ENCODE measurements around the gene WBP2NL.
A peak's percentile ranks its signal among the peaks of the same experiment; 100 is the strongest.

Gene WBP2NL

GRCh38 chr22:41970601-41971000 lies 28.0 kb upstream of the WBP2NL start:
- H3K9me3 ChIP-seq (ENCODE audit: insufficient read depth, low read length), result no peaks in the 10 kb centered on the region
- H3K36me3 ChIP-seq (replicated peaks; ENCODE audit: low read depth, low read length), result no peaks in the 10 kb centered on the region
- no peak overlapping the region for H2AFZ ChIP-seq (ENCODE audit: low read depth, low read length)
- no peaks in the 10 kb centered on the region for H4K20me1 ChIP-seq (ENCODE audit: insufficient read depth, low read length)
- no peaks in the 10 kb centered on the region for H3K79me2 ChIP-seq (ENCODE audit: low read length)
- H3K27me3 ChIP-seq (ENCODE audit: low read depth, low read length), result peaks cover 8% of the 10 kb centered on the region; the same call in 1 of the 2 replicates
- no peak overlapping the region for H3K4me2 ChIP-seq (ENCODE audit: low read length)
- H3K4me3 ChIP-seq (ENCODE audit: low read length), result no peak overlapping the region
- no peak overlapping the region for H3K9ac ChIP-seq (ENCODE audit: low read length)
- no peak overlapping the region for H3K27ac ChIP-seq (ENCODE audit: low read length)
- H3K4me1 ChIP-seq (ENCODE audit: low read length), result peaks cover 14% of the 10 kb centered on the region
- TF ChIP-seq EZH2phosphoT487 (IDR thresholded peaks at IDR 0.05; ENCODE audit: low read depth) (no peak), CTCF (IDR thresholded peaks at IDR 0.05; ENCODE audit: low read depth, low read length) (no peak)

GRCh38 chr22:41971431-41971830 lies 27.2 kb upstream of the WBP2NL start:
- H3K4me1 ChIP-seq (ENCODE audit: low read length), result peaks cover 20% of the 10 kb centered on the region
- no peak overlapping the region for H3K4me2 ChIP-seq (ENCODE audit: low read length)
- no peak overlapping the region for H2AFZ ChIP-seq (ENCODE audit: low read depth, low read length)
- no peak overlapping the region for H3K4me3 ChIP-seq (ENCODE audit: low read length)
- no peaks in the 10 kb centered on the region for H4K20me1 ChIP-seq (ENCODE audit: insufficient read depth, low read length)
- no peaks in the 10 kb centered on the region for H3K9me3 ChIP-seq (ENCODE audit: insufficient read depth, low read length)
- H3K27me3 ChIP-seq (ENCODE audit: low read depth, low read length), result peaks cover 11% of the 10 kb centered on the region; the same call in 1 of the 2 replicates
- no peaks in the 10 kb centered on the region for H3K79me2 ChIP-seq (ENCODE audit: low read length)
- no peak overlapping the region for H3K27ac ChIP-seq (ENCODE audit: low read length)
- TF ChIP-seq EZH2phosphoT487 (IDR thresholded peaks at IDR 0.05; ENCODE audit: low read depth) (no peak), CTCF (IDR thresholded peaks at IDR 0.05; ENCODE audit: low read depth, low read length) (no peak)
- H3K36me3 ChIP-seq (replicated peaks; ENCODE audit: low read depth, low read length), result no peaks in the 10 kb centered on the region
- no peak overlapping the region for H3K9ac ChIP-seq (ENCODE audit: low read length)

- Histone ChIP-seq H2AFZ (ENCODE audit: low read depth, low read length) (no peak overlapping the region), H3K36me3 (replicated peaks; ENCODE audit: low read depth, low read length) (peaks cover 2% of the 10 kb centered on the region), H3K9me3 (ENCODE audit: insufficient read depth, low read length) (no peaks in the 10 kb centered on the region), H3K79me2 (ENCODE audit: low read length) (peaks cover 24% of the 10 kb centered on the region), H3K4me2 (ENCODE audit: low read length) (peak overlapping the region; percentile 88), H3K9ac (ENCODE audit: low read length) (no peak overlapping the region), H4K20me1 (ENCODE audit: insufficient read depth, low read length) (no peaks in the 10 kb centered on the region), H3K4me1 (ENCODE audit: low read length) (peaks cover 44% of the 10 kb centered on the region), H3K27me3 (ENCODE audit: low read depth, low read length) (peaks cover 11% of the 10 kb centered on the region; the same call in 1 of the 2 replicates), H3K27ac (ENCODE audit: low read length) (no peak overlapping the region), H3K4me3 (ENCODE audit: low read length) (no peak overlapping the region)
- no peak for TF ChIP-seq CTCF (IDR thresholded peaks at IDR 0.05; ENCODE audit: low read depth, low read length)
- no peak for TF ChIP-seq EZH2phosphoT487 (IDR thresholded peaks at IDR 0.05; ENCODE audit: low read depth)
Measured at GRCh38 chr22:41974691-41975290, 23.8 kb upstream of the WBP2NL start.

GRCh38 chr22:41975299-41976069 lies 23.1 kb upstream of the WBP2NL start:
- Histone ChIP-seq H3K4me3 (ENCODE audit: low read length) (peak overlapping the region; percentile 89), H4K20me1 (ENCODE audit: insufficient read depth, low read length) (no peaks in the 10 kb centered on the region), H3K27ac (ENCODE audit: low read length) (no peak overlapping the region), H3K79me2 (ENCODE audit: low read length) (peaks cover 27% of the 10 kb centered on the region), H3K27me3 (ENCODE audit: low read depth, low read length) (peaks cover 11% of the 10 kb centered on the region; the same call in 1 of the 2 replicates), H3K4me1 (ENCODE audit: low read length) (peaks cover 50% of the 10 kb centered on the region), H3K36me3 (replicated peaks; ENCODE audit: low read depth, low read length) (peaks cover 4% of the 10 kb centered on the region), H3K9me3 (ENCODE audit: insufficient read depth, low read length) (no peaks in the 10 kb centered on the region), H3K9ac (ENCODE audit: low read length) (peak overlapping the region; percentile 80; the same call in 1 of the 2 replicates), H3K4me2 (ENCODE audit: low read length) (peak overlapping the region; percentile 88), H2AFZ (ENCODE audit: low read depth, low read length) (no peak overlapping the region)
- no peak for TF ChIP-seq EZH2phosphoT487 (IDR thresholded peaks at IDR 0.05; ENCODE audit: low read depth)
- TF ChIP-seq CTCF (IDR thresholded peaks at IDR 0.05; ENCODE audit: low read depth, low read length), result no peak

Measured in OCI-LY3 (cell line).